BLaER1 (cell line): Measurements from ENCODE around the gene PIP4P1.
"Not testable (repeated sequence)": the region's sequence is repeated elsewhere in the genome, so short reads cannot be mapped to it uniquely, and the experiment has no call there.

Experiments
- H3K27ac ChIP-seq: shearing (Covaris generic); formaldehyde crosslinking; 2 replicates; pipeline ENCODE4 v1.8.1; 2022
- H3K27me3 ChIP-seq: shearing (Covaris generic); formaldehyde crosslinking; 2 replicates; pipeline ENCODE4 v1.8.1; 2022
- H3K36me3 ChIP-seq: shearing (Covaris generic); formaldehyde crosslinking; 2 replicates; pipeline ENCODE4 v1.8.1; 2022
- H3K4me1 ChIP-seq: shearing (Covaris generic); formaldehyde crosslinking; 2 replicates; pipeline ENCODE4 v1.8.1; 2022
- H3K4me2 ChIP-seq: shearing (Covaris generic); formaldehyde crosslinking; 2 replicates; pipeline ENCODE4 v1.8.1; 2022
- H3K4me3 ChIP-seq: shearing (Covaris generic); formaldehyde crosslinking; 2 replicates; pipeline ENCODE4 v1.8.1; 2022
- H3K9ac ChIP-seq: shearing (Covaris generic); formaldehyde crosslinking; 2 replicates; pipeline ENCODE4 v1.8.1; 2022
- H3K9me3 ChIP-seq: shearing (Covaris generic); formaldehyde crosslinking; 2 replicates; pipeline ENCODE4 v1.8.1; 2022
- H4K20me1 ChIP-seq: shearing (Covaris generic); formaldehyde crosslinking; 2 replicates; pipeline ENCODE4 v1.8.1; 2022
- Cebpa-rat ChIP-seq: shearing (Covaris generic); IDR thresholded peaks from 2 replicates; pipeline ENCODE4 v1.8.1; 2022

Gene PIP4P1

DNA sequence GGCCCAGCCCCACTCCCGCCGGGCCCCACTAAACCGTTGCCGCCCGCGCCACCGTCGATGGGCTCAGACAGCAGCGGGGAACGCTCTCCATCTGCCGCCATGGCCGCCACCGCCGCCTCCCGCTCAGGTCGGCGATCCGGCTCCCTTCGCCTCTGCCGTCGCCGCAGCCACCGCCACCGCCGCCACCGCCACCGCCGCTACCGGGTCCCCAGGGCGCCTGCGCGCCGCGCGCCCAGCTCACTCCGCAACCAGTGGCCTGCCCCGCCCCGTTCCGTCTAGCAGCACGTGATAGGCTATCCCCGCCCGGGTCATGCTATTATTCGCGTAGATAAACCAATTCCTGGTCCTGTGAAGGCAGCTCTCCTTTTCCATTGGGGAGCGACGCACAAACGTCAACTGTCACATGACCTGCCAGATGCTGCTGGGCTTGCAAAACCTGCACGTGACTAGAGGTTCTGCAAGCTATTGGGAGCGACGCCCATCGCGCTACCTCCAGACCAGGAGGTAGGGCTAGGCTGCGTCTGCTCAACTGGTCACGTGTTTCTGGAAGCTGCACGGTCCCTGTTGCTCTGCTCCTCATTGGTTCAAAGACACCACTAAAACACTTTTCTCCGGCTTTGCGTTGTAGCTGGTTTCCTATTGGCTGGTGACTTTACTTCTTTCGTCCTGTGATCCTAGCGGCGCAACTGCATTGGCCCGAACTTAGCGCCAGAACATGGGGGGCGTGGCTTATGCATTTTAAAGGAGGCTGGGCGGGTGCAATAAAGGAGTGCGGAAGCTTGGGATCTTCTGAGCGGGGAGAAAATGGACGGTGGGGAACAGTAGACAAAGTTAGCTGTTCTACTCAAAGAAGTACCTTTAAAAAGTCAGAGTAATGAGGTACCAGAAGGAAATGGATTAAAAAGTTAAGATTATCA lies at the start of gene PIP4P1:
Gene PIP4P1 (minus strand): TSS at position 210 of the 917 bp plus-strand sequence. CDS start 109 bp downstream, at position 101.
- peak within 1 kb of the TSS; percentile 96 for H3K4me3 ChIP-seq

GRCh38 chr14:20508367-20508766 lies 47.1 kb upstream of the PIP4P1 start:
- no peaks in the 10 kb centered on the region for H3K27me3 ChIP-seq
- H3K36me3 ChIP-seq, result no peaks in the 10 kb centered on the region
- H4K20me1 ChIP-seq, result no peaks in the 10 kb centered on the region
- no peak for TF ChIP-seq Cebpa-rat
- no peak overlapping the region for H3K4me3 ChIP-seq
- no peak overlapping the region for H3K9ac ChIP-seq
- H3K9me3 ChIP-seq, result peaks cover 3% of the 10 kb centered on the region; the same call in 1 of the 2 replicates
- H3K4me2 ChIP-seq, result no peak overlapping the region
- peaks cover 24% of the 10 kb centered on the region for H3K4me1 ChIP-seq
- no peak overlapping the region for H3K27ac ChIP-seq

More for the DNA sequence above, at the start of gene PIP4P1:
- Histone ChIP-seq H3K9me3 (no peaks in the 10 kb centered on the region), H3K36me3 (peaks cover 40% of the 10 kb centered on the region), H3K27me3 (no peaks in the 10 kb centered on the region), H4K20me1 (peaks cover 34% of the 10 kb centered on the region), H3K27ac (peak within 1 kb of the TSS; percentile 95), H3K9ac (peak within 1 kb of the TSS; percentile 96), H3K4me2 (peak within 1 kb of the TSS; percentile 99), H3K4me1 (peaks cover 51% of the 10 kb centered on the region)
- TF ChIP-seq Cebpa-rat, result no peak

DNA sequence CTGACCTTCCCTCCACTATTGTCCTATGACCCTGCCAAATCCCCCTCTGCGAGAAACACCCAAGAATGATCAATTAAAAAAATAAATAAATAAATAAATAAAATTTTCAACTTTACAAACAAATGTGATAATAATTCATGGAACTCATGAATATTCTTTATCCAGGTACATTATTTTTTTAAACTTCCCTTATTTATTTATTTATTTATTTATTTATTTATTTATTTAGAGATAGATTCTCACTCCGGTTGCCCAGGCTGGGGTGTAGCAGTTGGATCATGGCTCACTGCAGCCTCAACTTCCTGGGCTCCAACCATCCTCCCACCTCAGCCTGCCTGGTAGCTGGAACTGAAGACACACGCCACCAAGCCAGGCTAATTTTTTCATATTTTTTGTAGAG lies 46.3 kb upstream of the PIP4P1 start:
- H3K36me3 ChIP-seq, H3K9ac ChIP-seq, H4K20me1 ChIP-seq, H3K27ac ChIP-seq, H3K27me3 ChIP-seq, H3K4me2 ChIP-seq, H3K9me3 ChIP-seq, H3K4me3 ChIP-seq: not testable (repeated sequence)
- H3K4me1 ChIP-seq, result peaks cover 22% of the 10 kb centered on the region

GRCh38 chr14:20506752-20507151 lies 45.5 kb upstream of the PIP4P1 start:
- H3K27ac ChIP-seq, H3K4me3 ChIP-seq, H3K4me2 ChIP-seq, H3K9me3 ChIP-seq, H4K20me1 ChIP-seq, H3K9ac ChIP-seq, H3K27me3 ChIP-seq, H3K36me3 ChIP-seq: not testable (repeated sequence)
- peaks cover 14% of the 10 kb centered on the region for H3K4me1 ChIP-seq

DNA sequence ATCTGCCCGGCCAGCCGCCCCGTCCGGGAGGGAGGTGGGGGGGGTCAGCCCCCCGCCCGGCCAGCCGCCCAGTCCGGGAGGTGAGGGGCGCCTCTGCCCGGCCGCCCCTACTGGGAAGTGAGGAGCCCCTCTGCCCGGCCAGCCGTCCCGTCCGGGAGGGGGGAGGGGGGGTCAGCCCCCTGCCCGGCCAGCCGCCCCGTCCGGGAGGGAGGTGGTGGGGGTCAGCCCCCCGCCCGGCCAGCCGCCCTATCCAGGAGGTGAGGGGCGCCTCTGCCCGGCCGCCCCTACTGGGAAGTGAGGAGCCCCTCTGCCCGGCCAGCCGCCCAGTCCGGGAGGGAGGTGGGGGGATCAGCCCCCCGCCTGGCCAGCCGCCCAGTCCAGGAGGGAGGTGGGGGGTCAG lies 45.0 kb upstream of the PIP4P1 start:
- H3K4me2 ChIP-seq, H3K27ac ChIP-seq, H3K27me3 ChIP-seq, H3K36me3 ChIP-seq, H3K4me3 ChIP-seq, H4K20me1 ChIP-seq, H3K9ac ChIP-seq, H3K9me3 ChIP-seq, H3K4me1 ChIP-seq: not testable (repeated sequence)

GRCh38 chr14:20503898-20504297 lies 42.7 kb upstream of the PIP4P1 start:
- H4K20me1 ChIP-seq, result no peaks in the 10 kb centered on the region
- no peaks in the 10 kb centered on the region for H3K27me3 ChIP-seq
- H3K9ac ChIP-seq, result no peak overlapping the region
- H3K4me1 ChIP-seq, result peaks cover 23% of the 10 kb centered on the region
- no peak for TF ChIP-seq Cebpa-rat
- no peaks in the 10 kb centered on the region for H3K36me3 ChIP-seq
- H3K27ac ChIP-seq, result 0 out of 2 replicates have a peak overlapping the region, but pooled peaks have one; percentile 46
- peaks cover 3% of the 10 kb centered on the region; the same call in 1 of the 2 replicates for H3K9me3 ChIP-seq
- peak overlapping the region; percentile 40 for H3K4me2 ChIP-seq
- H3K4me3 ChIP-seq, result no peak overlapping the region

DNA sequence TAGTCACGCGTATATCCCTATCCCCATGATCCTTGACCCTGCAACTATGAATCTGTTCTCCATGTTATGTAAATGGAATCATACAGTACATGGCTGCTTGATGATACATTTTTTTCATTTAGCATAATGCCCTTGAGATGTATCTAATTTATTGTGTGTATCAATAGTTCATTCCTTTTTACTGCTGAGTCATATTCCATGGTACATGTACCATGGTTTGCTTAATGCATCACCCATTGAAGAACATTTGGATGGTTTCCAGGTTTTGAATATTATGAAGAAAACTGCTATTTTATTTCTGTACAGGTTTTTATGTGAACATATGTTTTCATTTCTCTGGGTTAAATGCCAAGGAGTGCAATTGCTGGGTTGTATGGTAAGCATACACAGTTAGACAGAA lies 40.1 kb upstream of the PIP4P1 start:
- Histone ChIP-seq H3K27me3 (no peaks in the 10 kb centered on the region), H3K4me2 (no peak overlapping the region), H3K9ac (no peak overlapping the region), H3K9me3 (peaks cover 3% of the 10 kb centered on the region; the same call in 1 of the 2 replicates), H4K20me1 (no peaks in the 10 kb centered on the region), H3K4me3 (no peak overlapping the region), H3K27ac (no peak overlapping the region), H3K4me1 (peaks cover 40% of the 10 kb centered on the region), H3K36me3 (no peaks in the 10 kb centered on the region)
- TF ChIP-seq Cebpa-rat, result no peak

GRCh38 chr14:20499881-20500280 lies 38.6 kb upstream of the PIP4P1 start:
- no peaks in the 10 kb centered on the region for H3K36me3 ChIP-seq
- H3K4me2 ChIP-seq, result peak overlapping the region; percentile 48
- H3K9me3 ChIP-seq, result peaks cover 1% of the 10 kb centered on the region; the same call in 1 of the 2 replicates
- H4K20me1 ChIP-seq, result no peaks in the 10 kb centered on the region
- H3K27me3 ChIP-seq, result no peaks in the 10 kb centered on the region
- no peak for TF ChIP-seq Cebpa-rat
- 0 out of 2 replicates have a peak overlapping the region, but pooled peaks have one; percentile 63 for H3K27ac ChIP-seq
- H3K9ac ChIP-seq, result no peak overlapping the region
- no peak overlapping the region for H3K4me3 ChIP-seq
- H3K4me1 ChIP-seq, result peaks cover 55% of the 10 kb centered on the region

DNA sequence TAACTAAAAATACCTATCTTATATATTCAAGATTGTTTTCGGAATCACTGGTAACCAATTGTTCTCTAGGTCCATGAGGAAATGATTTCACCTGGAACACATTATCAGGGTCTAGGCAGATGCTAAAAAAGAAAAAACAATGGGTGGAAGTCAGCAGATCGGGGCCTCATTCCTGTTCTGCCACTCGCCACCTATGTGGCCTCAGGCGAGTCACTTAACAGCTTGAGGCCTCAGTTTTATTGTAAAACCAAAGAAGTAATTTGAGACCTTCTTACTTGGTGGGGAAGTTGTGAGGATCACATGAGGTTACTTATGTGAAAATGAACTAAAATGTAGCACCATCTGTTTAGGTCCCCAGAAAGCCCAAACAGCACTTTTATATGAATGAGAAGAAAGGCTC lies 37.9 kb upstream of the PIP4P1 start:
- no peak for TF ChIP-seq Cebpa-rat

GRCh38 chr14:20498622-20499021 lies 37.4 kb upstream of the PIP4P1 start:
- no peaks in the 10 kb centered on the region for H3K27me3 ChIP-seq
- H3K36me3 ChIP-seq, result no peaks in the 10 kb centered on the region
- TF ChIP-seq Cebpa-rat, result no peak
- H3K4me2 ChIP-seq, result peak overlapping the region; percentile 48
- H3K9me3 ChIP-seq, result no peaks in the 10 kb centered on the region
- no peak overlapping the region for H3K4me3 ChIP-seq
- H4K20me1 ChIP-seq, result no peaks in the 10 kb centered on the region
- H3K27ac ChIP-seq, result peak overlapping the region; percentile 63
- peaks cover 55% of the 10 kb centered on the region for H3K4me1 ChIP-seq
- H3K9ac ChIP-seq, result no peak overlapping the region

More for the DNA sequence above, 37.9 kb upstream of the PIP4P1 start:
- Histone ChIP-seq H3K9me3 (no peaks in the 10 kb centered on the region), H3K4me3 (no peak overlapping the region), H3K9ac (peak overlapping the region; percentile 18; the same call in 1 of the 2 replicates), H3K27ac (peak overlapping the region; percentile 63), H3K4me2 (peak overlapping the region; percentile 48), H3K4me1 (peaks cover 55% of the 10 kb centered on the region), H3K36me3 (no peaks in the 10 kb centered on the region), H4K20me1 (no peaks in the 10 kb centered on the region), H3K27me3 (no peaks in the 10 kb centered on the region)
